ENCODE data around the gene CTIF.

The CTIF gene

DNA sequence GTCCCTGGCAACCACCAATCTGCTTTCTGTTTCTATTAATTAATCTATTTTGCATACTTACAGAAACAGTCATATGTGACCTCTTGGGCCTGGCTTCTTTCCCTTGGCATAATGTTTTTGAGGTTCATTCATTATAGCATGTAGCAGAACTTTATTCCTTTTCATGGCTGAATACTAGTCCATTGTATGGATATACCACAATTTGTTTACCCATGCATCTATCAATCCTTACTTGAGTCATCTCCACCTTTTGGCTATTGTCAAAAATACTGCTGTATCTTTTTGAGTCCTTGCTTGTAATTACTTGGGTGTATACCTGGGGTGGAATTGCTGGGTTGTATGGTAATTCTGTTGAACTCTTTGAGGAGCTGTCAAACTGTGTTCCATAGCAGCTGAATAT, 126.8 kb downstream of the CTIF start:
- TF ChIP-seq, protein P1, sequence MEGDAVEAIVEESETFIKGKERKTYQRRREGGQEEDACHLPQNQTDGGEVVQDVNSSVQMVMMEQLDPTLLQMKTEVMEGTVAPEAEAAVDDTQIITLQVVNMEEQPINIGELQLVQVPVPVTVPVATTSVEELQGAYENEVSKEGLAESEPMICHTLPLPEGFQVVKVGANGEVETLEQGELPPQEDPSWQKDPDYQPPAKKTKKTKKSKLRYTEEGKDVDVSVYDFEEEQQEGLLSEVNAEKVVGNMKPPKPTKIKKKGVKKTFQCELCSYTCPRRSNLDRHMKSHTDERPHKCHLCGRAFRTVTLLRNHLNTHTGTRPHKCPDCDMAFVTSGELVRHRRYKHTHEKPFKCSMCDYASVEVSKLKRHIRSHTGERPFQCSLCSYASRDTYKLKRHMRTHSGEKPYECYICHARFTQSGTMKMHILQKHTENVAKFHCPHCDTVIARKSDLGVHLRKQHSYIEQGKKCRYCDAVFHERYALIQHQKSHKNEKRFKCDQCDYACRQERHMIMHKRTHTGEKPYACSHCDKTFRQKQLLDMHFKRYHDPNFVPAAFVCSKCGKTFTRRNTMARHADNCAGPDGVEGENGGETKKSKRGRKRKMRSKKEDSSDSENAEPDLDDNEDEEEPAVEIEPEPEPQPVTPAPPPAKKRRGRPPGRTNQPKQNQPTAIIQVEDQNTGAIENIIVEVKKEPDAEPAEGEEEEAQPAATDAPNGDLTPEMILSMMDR (IDR thresholded peaks at IDR 0.05; ENCODE audit: insufficient read depth, low read length, missing control alignments), result no peak
- no peak overlapping the region for H3K4me3 ChIP-seq (ENCODE audit: low read depth, low read length)
- no peak for DNase-seq (ENCODE audit: low read depth, low spot score)
- ChIA-PET POLR2A (no interaction called here), CTCF (interaction anchor here (0.8 to 21.2 kb wide), 4 partner anchors 8 to 221 kb away, joined by 3 to 286 read pairs (median 5); no protein-coding TSS in a partner anchor)

DNA sequence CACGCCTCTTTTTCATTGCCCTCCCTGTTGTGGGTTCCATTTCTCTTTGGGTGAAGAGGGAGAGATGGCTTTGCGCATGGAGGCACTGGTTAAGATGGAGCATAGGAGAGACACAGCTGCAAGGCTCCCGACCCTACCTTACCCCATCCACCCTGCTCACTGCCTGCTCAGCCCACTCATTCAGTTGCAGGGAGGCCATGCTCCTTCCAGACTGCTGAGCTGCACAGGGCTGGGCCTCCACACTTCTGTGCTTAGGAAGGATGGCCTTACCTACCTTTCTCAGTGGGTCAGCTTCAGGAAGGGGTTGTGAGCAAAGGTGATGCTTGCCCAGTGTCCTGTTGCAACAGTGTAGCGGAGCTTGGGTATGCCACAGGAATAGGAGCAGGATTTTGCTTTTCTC, 127.8 kb downstream of the CTIF start:
- DNase-seq (ENCODE audit: low read depth, low spot score), result no peak
- CTCF ChIA-PET, result interaction anchor here (1.4 to 21.2 kb wide), 2 partner anchors 9 to 192 kb away, joined by 6 to 286 read pairs; no protein-coding TSS in a partner anchor
- POLR2A ChIA-PET, result no interaction called here
- H3K4me3 ChIP-seq (ENCODE audit: low read depth, low read length), result no peak overlapping the region
- TF ChIP-seq, protein P1 (IDR thresholded peaks at IDR 0.05; ENCODE audit: insufficient read depth, low read length, missing control alignments), result no peak

DNA sequence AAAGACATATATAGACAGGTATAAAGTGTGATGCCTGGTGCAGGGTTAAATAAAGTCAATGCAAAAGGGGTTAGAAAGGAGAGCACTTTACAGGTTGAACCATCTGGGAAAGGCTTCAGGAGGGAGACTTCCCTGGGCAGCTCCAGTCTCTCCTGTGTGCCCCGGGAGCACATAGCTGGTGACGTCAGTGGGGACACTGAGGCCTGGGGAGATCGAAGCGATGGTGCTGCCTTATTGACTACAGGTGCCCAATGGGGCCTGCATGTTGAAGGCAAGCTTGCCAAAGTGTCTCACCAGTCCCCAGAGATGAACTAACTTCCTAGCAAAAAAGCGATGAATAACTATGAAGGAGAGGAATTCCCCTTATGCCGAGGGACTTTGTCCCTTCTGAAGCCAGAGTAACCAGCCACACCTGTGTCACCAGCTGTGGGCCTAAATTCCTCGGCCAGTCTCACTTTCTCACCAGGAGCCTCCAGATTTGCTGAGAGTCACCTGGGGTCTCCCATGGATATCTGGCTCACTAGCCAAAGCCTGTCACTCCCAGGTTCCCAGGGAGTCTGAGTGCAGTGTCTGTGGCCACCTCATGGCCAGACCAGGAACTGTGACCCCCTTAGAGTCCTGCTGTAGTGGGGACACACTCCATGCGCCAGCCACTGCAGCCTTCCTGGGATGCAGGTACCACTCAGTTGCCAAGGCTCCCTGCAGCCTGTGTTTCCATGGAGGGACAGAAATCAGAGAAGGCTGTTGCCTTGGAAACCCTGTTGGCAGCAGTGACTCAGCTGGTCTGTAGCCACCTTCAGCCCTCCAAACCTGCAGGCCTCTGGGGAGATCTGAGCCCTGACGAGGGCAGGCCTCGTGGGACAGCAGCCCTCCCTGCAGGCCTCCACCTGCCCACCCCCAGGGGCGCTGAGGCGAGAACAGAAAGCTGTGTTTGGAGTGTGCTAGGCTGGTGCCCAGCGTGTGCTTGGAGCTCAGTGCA, 128.7 kb downstream of the CTIF start:
- POLR2A ChIA-PET, result no interaction called here
- H3K4me3 ChIP-seq (ENCODE audit: low read depth, low read length), result no peak overlapping the region
- TF ChIP-seq, protein P1 (IDR thresholded peaks at IDR 0.05; ENCODE audit: insufficient read depth, low read length, missing control alignments), result peak; percentile 34
- CTCF ChIA-PET, result interaction anchor here (0.9 to 21.2 kb wide), 9 partner anchors 9 to 212 kb away, joined by 3 to 286 read pairs (median 3); no protein-coding TSS in a partner anchor
- no peak for DNase-seq (ENCODE audit: low read depth, low spot score)

DNA sequence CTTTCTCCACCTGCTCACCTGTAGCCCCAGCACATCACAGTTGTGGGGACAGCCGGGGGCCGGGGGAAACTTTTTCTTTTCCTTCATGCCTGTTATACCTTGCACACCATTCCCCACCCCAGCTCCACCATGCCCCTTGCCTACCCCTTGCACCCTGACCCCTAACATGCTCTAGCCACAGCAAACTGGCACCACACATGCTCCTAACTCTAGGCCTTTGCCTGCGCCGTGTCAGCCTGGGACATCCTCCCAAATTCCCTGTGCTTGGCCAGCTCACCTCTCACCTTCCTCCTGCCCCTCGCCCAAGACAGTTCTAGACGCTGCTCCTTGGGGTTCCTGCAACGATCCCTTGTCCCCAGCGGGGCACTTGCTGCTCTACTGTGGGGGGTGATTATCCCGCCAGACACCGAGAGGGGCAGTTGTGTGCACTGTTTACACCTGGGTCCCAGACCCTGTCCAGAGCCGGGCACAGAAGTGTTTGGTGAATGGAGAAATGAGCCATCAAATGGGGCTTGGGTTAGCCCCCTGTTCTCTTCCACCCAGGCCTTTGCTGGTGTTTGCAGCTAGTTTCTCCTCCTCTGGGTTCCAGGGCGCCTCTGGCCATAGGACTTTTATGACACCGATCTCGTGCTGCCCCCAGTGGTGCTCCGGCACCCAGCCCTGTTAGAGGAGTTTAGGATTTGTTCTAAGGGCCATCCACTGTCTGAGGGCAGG, 129.8 kb downstream of the CTIF start:
- DNase-seq (ENCODE audit: low read depth, low spot score), result no peak
- ChIA-PET CTCF (interaction anchor here (0.9 to 21.2 kb wide), 8 partner anchors 17 to 213 kb away, joined by 3 to 286 read pairs (median 3); no protein-coding TSS in a partner anchor), POLR2A (no interaction called here)
- no peak overlapping the region for H3K4me3 ChIP-seq (ENCODE audit: low read depth, low read length)
- TF ChIP-seq, protein P1 (IDR thresholded peaks at IDR 0.05; ENCODE audit: insufficient read depth, low read length, missing control alignments), result no peak

DNA sequence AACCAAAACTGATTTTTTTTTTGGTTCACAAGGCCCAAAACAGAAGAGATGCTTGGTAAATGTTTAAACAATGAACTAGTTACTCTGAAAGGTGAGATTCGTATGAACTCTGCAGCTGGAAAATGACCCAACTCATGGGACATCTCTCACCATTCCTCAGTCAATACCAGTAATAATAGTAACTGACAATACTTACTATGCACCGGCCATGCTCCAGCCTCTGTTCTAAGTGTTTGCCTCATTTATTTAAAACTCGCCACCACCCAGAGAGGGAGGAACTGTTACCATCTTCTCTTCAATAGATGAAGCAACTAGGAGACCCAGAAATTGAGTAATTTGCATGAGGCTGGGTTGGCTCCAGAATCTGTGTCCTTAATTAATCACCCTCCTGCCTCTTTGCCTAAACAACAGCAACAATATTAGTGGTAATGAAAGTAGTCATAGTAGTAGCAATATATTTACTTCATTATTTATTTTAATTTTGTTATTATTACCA, 130.4 kb downstream of the CTIF start:
- ChIA-PET POLR2A (no interaction called here), CTCF (interaction anchor here (21.2 kb wide), 1 partner anchor 195 kb away, joined by 286 read pairs; no protein-coding TSS in a partner anchor)
- DNase-seq (ENCODE audit: low read depth, low spot score), result no peak
- TF ChIP-seq, protein P1 (IDR thresholded peaks at IDR 0.05; ENCODE audit: insufficient read depth, low read length, missing control alignments), result no peak
- no peak overlapping the region for H3K4me3 ChIP-seq (ENCODE audit: low read depth, low read length)
